Activated CD4-positive, alpha-beta T cell treated with anti-CD3 and anti-CD28 coated beads for 36 hours (primary cell): ENCODE results near the gene CEBPA. TPM values are rescaled to one million over a fixed set of nuclear protein-coding genes. Genes with fewer than 3 reads are reported as not detected.
A peak's percentile ranks its signal among the peaks of the same experiment; 100 is the strongest.
"Not testable (repeated sequence)": the region's sequence is repeated elsewhere in the genome, so short reads cannot be mapped to it uniquely, and the experiment has no call there.

Experiments used
- ATAC-seq: fragments of 200-7000 bp; cut with Tn5 transposase; one replicate; pipeline ENCODE4 v1.10.0; 2021; ENCODE audit warnings: mild to moderate bottlenecking, moderate library complexity
- CTCF ChIA-PET: fragments of 350-600 bp; sonication (Branson Sonifier 250); formaldehyde crosslinking; loops from one replicate; lab custom pipeline; 2021; ENCODE audit warnings: antibody characterized with exemption; lab: Charles Lee
- POLR2A ChIA-PET: fragments of 350-600 bp; sonication (Branson Sonifier 250); formaldehyde crosslinking; loops from one replicate; lab custom pipeline; 2021; ENCODE audit warnings: antibody characterized with exemption, inconsistent platforms; lab: Charles Lee
- DNase-seq: peaks from one replicate; pipeline ENCODE4 v3.0.0-alpha.2; 2020
- H3K27ac Mint-ChIP-seq: one replicate; pipeline ENCODE4 v1.8.0; 2021; ENCODE audit warnings: mixed read lengths
- H3K27me3 Mint-ChIP-seq: one replicate; pipeline ENCODE4 v1.8.0; 2021; ENCODE audit warnings: mixed read lengths
- H3K36me3 Mint-ChIP-seq: one replicate; pipeline ENCODE4 v1.8.0; 2021; ENCODE audit warnings: low read depth, mixed read lengths
- H3K4me1 Mint-ChIP-seq: one replicate; pipeline ENCODE4 v1.8.0; 2021; ENCODE audit warnings: mixed read lengths
- H3K4me3 Mint-ChIP-seq: one replicate; pipeline ENCODE4 v1.8.0; 2021; ENCODE audit warnings: mild to moderate bottlenecking, moderate library complexity, mixed read lengths
- H3K9me3 Mint-ChIP-seq: one replicate; pipeline ENCODE4 v1.8.0; 2021; ENCODE audit warnings: low read depth, mixed read lengths
- intact Hi-C, 2 experiments: fragments of 100-400 bp; cut with DNase I in 1 of 2; cut with micrococcal nuclease in 1 of 2; formaldehyde crosslinking; loops; one replicate each; pipeline versions ENCODE4 v1.14.2 to v1.15.1; 2022 to 2024; cut with DNase I, micrococcal nuclease
- total RNA-seq, 2 experiments: library from RNA; stranded (reverse); gene quantifications; one replicate each; pipeline ENCODE4 v1.2.3, GENCODE V29; 2021

CEBPA gene
- total RNA-seq, 2 experiments from 2014 or later = 0.11 TPM; not detected in 1

GRCh38 chr19:33323093-33323820, 20.9 kb upstream of the CEBPA start:
- POLR2A ChIA-PET = no interaction called here
- H3K4me1 Mint-ChIP-seq = no peaks in the 10 kb centered on the region
- ATAC-seq (no peak), DNase-seq (no peak)
- intact Hi-C loops = no loop called here
- H3K4me3 Mint-ChIP-seq = no peak overlapping the region
- no peak overlapping the region for H3K27ac Mint-ChIP-seq
- H3K36me3 Mint-ChIP-seq = no peaks in the 10 kb centered on the region
- H3K9me3 Mint-ChIP-seq = peaks cover 5% of the 10 kb centered on the region
- CTCF ChIA-PET = interaction anchor here (0.9 kb wide), 1 partner anchor 12 kb away, joined by 4 read pairs; no protein-coding TSS in a partner anchor
- H3K27me3 Mint-ChIP-seq = peaks cover 4% of the 10 kb centered on the region

DNA sequence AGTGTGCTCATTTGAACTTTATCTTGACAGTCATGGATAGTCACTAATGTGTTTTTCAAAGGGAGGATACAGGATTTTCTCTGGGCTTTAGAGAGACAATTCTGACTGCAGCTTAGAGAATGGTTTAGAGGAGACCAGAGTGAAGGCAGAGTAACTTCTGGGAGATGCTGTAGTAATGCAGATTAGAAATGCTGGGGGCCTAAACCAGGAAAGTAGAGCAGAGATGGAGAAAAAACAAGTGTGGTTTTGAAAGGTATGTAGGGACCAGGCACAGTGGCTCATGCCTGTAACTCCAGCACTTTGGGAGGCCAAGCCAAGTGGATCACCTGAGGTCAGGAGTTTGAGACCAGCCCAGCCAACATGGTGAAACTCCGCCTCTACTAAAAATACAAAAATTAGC, 18.3 kb upstream of the CEBPA start:
- no peak for ATAC-seq
- POLR2A ChIA-PET = no interaction called here

DNA sequence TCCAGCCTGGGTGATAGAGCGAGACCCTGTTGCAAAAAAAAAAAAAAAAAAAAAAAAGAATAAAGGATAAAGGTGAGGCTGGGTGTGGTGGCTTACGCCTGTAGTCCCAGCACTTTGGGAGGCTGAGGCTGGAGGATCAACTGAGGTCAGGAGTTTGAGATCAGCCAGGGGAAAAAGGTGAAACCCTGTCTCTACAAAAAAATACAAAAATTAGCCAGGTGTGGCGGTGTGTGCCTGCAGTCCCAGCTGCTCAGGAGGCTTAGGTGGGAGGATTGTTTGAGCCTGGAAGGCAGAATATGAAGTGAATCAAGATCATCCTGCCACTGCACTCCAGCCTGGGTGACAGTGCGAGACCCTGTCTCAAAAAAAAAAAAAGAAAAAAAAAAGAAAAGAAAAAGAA, 15.7 kb upstream of the CEBPA start:
- H3K9me3 Mint-ChIP-seq, H3K27me3 Mint-ChIP-seq, H3K36me3 Mint-ChIP-seq, H3K4me1 Mint-ChIP-seq, ATAC-seq, POLR2A ChIA-PET, DNase-seq, H3K27ac Mint-ChIP-seq, H3K4me3 Mint-ChIP-seq, intact Hi-C loops: not testable (repeated sequence)
- CTCF ChIA-PET = interaction anchor here (0.9 kb wide), 1 partner anchor 64 kb away, joined by 3 read pairs; no protein-coding TSS in a partner anchor

More for the DNA sequence above, 18.3 kb upstream of the CEBPA start:
- Mint-ChIP-seq H3K4me1 (no peaks in the 10 kb centered on the region), H3K9me3 (peaks cover 5% of the 10 kb centered on the region), H3K4me3 (no peak overlapping the region), H3K27me3 (peaks cover 6% of the 10 kb centered on the region), H3K27ac (no peak overlapping the region), H3K36me3 (no peaks in the 10 kb centered on the region)
- CTCF ChIA-PET = no interaction called here
- DNase-seq = no peak
- intact Hi-C loops = no loop called here

DNA sequence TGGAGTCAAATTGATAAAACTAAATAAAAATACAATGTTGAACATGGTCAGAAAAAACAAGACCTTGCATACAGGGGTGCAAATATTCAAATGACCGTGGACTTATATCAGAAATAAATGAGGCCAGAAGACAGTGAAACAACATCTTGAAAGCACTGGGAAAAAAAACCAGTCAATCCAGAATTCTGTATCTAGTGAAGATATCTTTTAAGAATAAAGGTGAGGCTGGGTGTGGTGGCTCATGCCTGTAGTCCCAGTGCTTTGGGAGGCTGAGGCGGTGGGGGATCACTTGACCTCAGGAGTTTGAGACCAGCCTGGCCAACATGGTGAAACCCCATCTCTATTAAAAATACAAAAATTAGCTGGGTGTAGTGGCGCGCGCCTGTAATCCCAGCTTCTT, 15.2 kb upstream of the CEBPA start:
- no peak overlapping the region for H3K4me3 Mint-ChIP-seq
- H3K4me1 Mint-ChIP-seq = no peaks in the 10 kb centered on the region
- ATAC-seq = no peak
- H3K27me3 Mint-ChIP-seq = peaks cover 6% of the 10 kb centered on the region
- CTCF ChIA-PET = interaction anchor here (0.9 kb wide), 1 partner anchor 64 kb away, joined by 3 read pairs; no protein-coding TSS in a partner anchor
- intact Hi-C loops = no loop called here
- no peaks in the 10 kb centered on the region for H3K36me3 Mint-ChIP-seq
- POLR2A ChIA-PET = no interaction called here
- H3K27ac Mint-ChIP-seq = no peak overlapping the region
- DNase-seq = no peak
- H3K9me3 Mint-ChIP-seq = peaks cover 5% of the 10 kb centered on the region

GRCh38 chr19:33316541-33317264, 14.4 kb upstream of the CEBPA start:
- Mint-ChIP-seq H3K9me3 (peaks cover 5% of the 10 kb centered on the region), H3K27me3 (peaks cover 6% of the 10 kb centered on the region), H3K4me3 (no peak overlapping the region), H3K4me1 (no peaks in the 10 kb centered on the region), H3K36me3 (no peaks in the 10 kb centered on the region), H3K27ac (no peak overlapping the region)
- DNase-seq = no peak
- POLR2A ChIA-PET = no interaction called here
- intact Hi-C loops = no loop called here
- no peak for ATAC-seq
- CTCF ChIA-PET = interaction anchor here (0.7 kb wide), 1 partner anchor 36 kb away, joined by 3 read pairs; no protein-coding TSS in a partner anchor

DNA sequence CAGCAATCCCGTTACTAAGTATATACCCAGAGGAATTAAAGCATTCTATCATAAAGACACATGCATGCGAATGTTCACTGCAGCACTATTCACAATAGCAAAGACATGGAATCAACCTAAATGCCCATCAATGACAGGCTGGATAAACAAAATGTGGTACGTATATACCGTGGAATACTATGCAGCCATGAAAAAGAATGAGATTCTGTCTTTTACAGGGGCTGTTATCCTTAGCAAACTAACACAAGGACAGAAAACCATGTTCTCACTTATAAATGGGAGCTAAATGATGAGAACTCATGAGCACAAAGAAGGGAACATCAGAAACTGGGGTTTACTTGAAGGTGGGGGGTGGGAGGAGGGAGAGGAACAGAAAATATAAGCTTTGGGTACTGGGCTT, 10.5 kb upstream of the CEBPA start:
- CTCF ChIA-PET = interaction anchor here (0.6 kb wide), 1 partner anchor 459 kb away, joined by 3 read pairs; no protein-coding TSS in a partner anchor
- H3K9me3 Mint-ChIP-seq, POLR2A ChIA-PET, H3K36me3 Mint-ChIP-seq, H3K27ac Mint-ChIP-seq, H3K27me3 Mint-ChIP-seq, H3K4me3 Mint-ChIP-seq, ATAC-seq, intact Hi-C loops, H3K4me1 Mint-ChIP-seq, DNase-seq: not testable (repeated sequence)

- Mint-ChIP-seq H3K4me1 (no peaks in the 10 kb centered on the region), H3K27ac (no peak overlapping the region), H3K9me3 (no peaks in the 10 kb centered on the region), H3K4me3 (no peak overlapping the region), H3K36me3 (no peaks in the 10 kb centered on the region), H3K27me3 (peaks cover 5% of the 10 kb centered on the region)
- ChIA-PET POLR2A (no interaction called here), CTCF (interaction anchor here (0.6 kb wide), 1 partner anchor 12 kb away, joined by 4 read pairs; no protein-coding TSS in a partner anchor)
- DNase-seq = no peak
- ATAC-seq = no peak
- intact Hi-C loops = no loop called here
These were observed 9.7 kb upstream of the CEBPA start for GRCh38 chr19:33312065-33312464.

GRCh38 chr19:33311326-33311682, 9.0 kb upstream of the CEBPA start:
- CTCF ChIA-PET = interaction anchor here (0.6 kb wide), 1 partner anchor 12 kb away, joined by 4 read pairs; no protein-coding TSS in a partner anchor
- Mint-ChIP-seq H3K27me3 (peaks cover 3% of the 10 kb centered on the region), H3K9me3 (no peaks in the 10 kb centered on the region), H3K4me1 (no peaks in the 10 kb centered on the region), H3K36me3 (no peaks in the 10 kb centered on the region), H3K27ac (no peak overlapping the region), H3K4me3 (no peak overlapping the region)
- intact Hi-C loops = loop anchor here in 1 of 2 experiments (1.0 kb wide), 1 partner anchor 76 kb away; no protein-coding TSS in a partner anchor
- ATAC-seq (peak; percentile 51), DNase-seq (peak; percentile 49)
- POLR2A ChIA-PET = no interaction called here

GRCh38 chr19:33310606-33311325, 8.4 kb upstream of the CEBPA start:
- DNase-seq (no peak), ATAC-seq (no peak)
- Mint-ChIP-seq H3K36me3 (no peaks in the 10 kb centered on the region), H3K9me3 (no peaks in the 10 kb centered on the region), H3K4me1 (no peaks in the 10 kb centered on the region), H3K4me3 (no peak overlapping the region), H3K27me3 (peaks cover 3% of the 10 kb centered on the region), H3K27ac (no peak overlapping the region)
- CTCF ChIA-PET = no interaction called here
- POLR2A ChIA-PET = no interaction called here
- intact Hi-C loops = loop anchor here in 1 of 2 experiments (1.0 kb wide), 1 partner anchor 75 kb away; no protein-coding TSS in a partner anchor

GRCh38 chr19:33309826-33310225, 7.5 kb upstream of the CEBPA start:
- intact Hi-C loops = no loop called here
- no peak for DNase-seq
- POLR2A ChIA-PET = no interaction called here
- ATAC-seq = no peak
- H3K9me3 Mint-ChIP-seq = no peaks in the 10 kb centered on the region
- H3K27me3 Mint-ChIP-seq = peaks cover 7% of the 10 kb centered on the region
- H3K36me3 Mint-ChIP-seq = no peaks in the 10 kb centered on the region
- no peak overlapping the region for H3K4me3 Mint-ChIP-seq
- no peak overlapping the region for H3K27ac Mint-ChIP-seq
- H3K4me1 Mint-ChIP-seq = no peaks in the 10 kb centered on the region
- CTCF ChIA-PET = no interaction called here
